HG02973 (cell line): Measurements from ENCODE around the gene CCNJL.
A peak's percentile ranks its signal among the peaks of the same experiment; 100 is the strongest.

Experiments used
- ATAC-seq: cut with Tn5 transposase; IDR thresholded peaks from one replicate; pipeline ENCODE4 v1.9.1; 2021; ENCODE audit warnings: moderate library complexity; ENCODE audit not compliant: unreplicated experiment

CCNJL gene

GRCh38 chr5:160230686-160231527, 81.5 kb downstream of the CCNJL start:
- peak; percentile 54 for ATAC-seq

- ATAC-seq, result no peak
Observed at GRCh38 chr5:160229190-160229742, 83.1 kb downstream of the CCNJL start, which contains the start of gene FABP6. Gene FABP6, plus strand, starts transcription at chr5:160229506. Its CDS starts 52 bp downstream, at chr5:160229558.

- ATAC-seq, result no peak
Observed at GRCh38 chr5:160227012-160227411, 85.4 kb downstream of the CCNJL start.

GRCh38 chr5:160221082-160221481, 91.3 kb downstream of the CCNJL start:
- ATAC-seq, result no peak

- no peak for ATAC-seq
Observed at GRCh38 chr5:160219356-160219755, 93.0 kb downstream of the CCNJL start.

GRCh38 chr5:160213537-160213936, 98.8 kb downstream of the CCNJL start:
- ATAC-seq, result no peak

GRCh38 chr5:160211352-160211751, 101.0 kb downstream of the CCNJL start:
- no peak for ATAC-seq

- ATAC-seq, result no peak
Observed at GRCh38 chr5:160210606-160211005, 101.8 kb downstream of the CCNJL start.

GRCh38 chr5:160209917-160210316, 102.4 kb downstream of the CCNJL start:
- no peak for ATAC-seq

- no peak for ATAC-seq
Observed at GRCh38 chr5:160207061-160207460, 105.3 kb downstream of the CCNJL start.
